ENCODE measurements around the gene CDC42BPA.

CDC42BPA gene

GRCh38 chr1:226982451-226983177 lies 335.7 kb downstream of the CDC42BPA start:
- DNase-seq (ENCODE audit: low read depth in 2 of 2, low spot score in 1 of 2): no peak

- no peak for DNase-seq (ENCODE audit: low read depth in 2 of 2, low spot score in 1 of 2)
These were observed 336.5 kb downstream of the CDC42BPA start for GRCh38 chr1:226981838-226982237.

DNA sequence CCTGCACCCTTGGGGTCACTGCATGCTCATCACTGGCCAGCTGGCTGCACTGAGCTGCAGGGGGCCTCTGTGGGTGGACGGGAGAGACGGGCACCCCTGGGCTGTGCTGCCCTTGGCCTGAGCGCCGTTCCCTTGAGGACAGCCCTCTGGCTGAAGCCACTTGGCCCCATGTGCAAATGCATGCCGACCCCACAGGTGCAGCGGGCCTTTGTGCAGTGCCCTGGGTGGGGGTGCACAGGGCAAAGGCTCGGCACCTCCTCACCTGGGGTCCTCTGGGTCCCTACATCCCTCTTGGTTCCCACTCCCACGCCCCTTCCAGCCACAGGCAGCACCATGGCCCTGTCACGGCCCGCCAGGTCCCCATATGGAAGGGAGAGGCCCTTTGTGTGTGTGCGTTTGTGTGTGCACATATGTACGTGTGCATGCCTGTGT lies 336.9 kb downstream of the CDC42BPA start:
- DNase-seq (ENCODE audit: low read depth in 2 of 2, low spot score in 1 of 2): no peak

DNA sequence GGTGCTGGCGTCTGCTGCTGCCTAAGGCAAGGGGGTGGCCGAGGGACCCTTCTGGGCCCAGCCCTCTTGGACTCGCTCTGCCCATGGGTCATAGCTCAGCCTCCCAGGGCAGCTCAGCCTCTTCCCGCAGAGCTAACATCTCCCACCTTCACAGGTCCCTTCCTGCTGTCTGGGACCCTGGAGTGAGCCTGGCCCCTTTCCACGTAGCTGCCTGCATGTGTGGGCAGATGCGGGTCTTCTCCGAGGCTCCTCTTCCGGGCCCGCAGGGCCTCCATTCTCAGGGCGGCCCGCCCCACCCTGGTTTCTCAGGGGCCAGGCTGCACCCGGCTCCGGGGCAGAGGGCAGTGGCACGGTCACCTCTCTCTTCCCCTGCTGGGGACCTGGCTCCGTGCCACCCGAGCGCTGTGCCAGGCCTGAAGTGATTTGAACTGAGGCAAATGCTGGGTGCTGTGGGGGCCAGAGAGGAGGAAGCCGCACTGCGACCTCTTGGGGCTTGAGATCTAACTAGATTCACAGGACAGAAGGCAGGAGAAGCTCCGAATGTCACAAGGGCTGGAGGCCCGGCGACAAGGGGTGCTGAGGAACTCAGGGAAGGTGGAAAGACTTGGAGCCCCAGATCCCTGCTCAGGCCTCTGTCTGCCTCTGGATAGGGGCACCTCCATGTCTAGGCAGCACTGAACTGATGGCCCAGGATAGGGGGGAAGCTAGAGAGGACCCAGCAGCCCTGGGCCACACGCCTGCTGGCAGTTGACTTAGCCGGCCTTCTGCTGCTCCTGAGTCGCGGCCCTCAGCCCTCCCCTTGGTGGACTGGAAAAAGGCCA lies 337.5 kb downstream of the CDC42BPA start:
- DNase-seq (ENCODE audit: low read depth in 2 of 2, low spot score in 1 of 2): no peak

DNA sequence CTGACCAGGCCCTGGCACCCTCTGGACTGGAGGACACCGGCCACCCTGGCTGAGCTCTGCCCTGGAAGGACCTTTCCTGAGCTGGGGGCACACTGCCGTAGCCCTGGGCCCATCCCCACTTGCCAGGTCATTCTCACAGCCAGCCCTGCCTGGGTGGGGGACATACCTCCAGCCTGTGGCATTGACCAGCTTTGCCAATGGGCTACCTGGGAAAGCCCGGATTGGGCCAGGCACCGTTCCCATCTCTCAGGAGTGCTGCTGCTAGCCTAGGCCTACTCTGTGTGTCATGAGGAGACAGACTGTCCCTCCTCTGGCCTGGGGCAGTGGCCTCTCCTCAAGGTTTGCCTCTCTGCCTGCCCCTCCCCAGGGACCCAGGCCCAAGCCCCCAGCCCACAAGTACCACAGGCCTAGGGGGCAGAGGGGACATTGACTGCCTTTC lies 338.2 kb downstream of the CDC42BPA start:
- DNase-seq (ENCODE audit: low read depth in 2 of 2, low spot score in 1 of 2): no peak

DNA sequence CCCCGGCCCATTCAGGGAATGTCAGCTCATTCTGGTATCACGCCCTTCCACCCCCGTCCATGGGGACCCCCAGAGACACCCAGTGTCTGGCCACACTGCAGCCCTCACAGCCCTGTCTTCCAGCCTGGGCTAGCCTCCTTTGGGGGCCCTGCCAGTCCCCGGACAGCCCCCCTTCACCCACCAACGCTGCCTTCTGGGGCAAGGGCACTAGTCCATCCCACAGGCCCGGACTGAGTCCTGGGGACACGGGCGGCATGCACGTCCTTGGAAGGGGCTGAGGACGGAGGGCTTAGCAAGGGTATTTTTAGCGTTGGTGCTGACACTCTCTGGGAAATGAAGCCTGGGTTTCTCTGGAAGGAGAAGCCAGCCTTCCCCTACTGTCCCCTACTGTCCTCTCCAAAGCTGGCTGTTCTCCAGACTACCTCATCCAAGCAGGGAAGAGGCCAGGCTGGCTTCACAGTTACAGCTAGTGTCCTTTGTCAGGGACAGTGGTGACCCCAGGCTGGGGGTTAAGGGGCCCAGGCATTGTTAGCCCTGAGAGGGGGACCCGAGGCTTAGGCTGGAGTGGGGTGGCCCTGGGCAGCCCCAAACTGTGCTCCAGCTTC lies 338.7 kb downstream of the CDC42BPA start:
- no peak for DNase-seq (ENCODE audit: low read depth in 2 of 2, low spot score in 1 of 2)

DNA sequence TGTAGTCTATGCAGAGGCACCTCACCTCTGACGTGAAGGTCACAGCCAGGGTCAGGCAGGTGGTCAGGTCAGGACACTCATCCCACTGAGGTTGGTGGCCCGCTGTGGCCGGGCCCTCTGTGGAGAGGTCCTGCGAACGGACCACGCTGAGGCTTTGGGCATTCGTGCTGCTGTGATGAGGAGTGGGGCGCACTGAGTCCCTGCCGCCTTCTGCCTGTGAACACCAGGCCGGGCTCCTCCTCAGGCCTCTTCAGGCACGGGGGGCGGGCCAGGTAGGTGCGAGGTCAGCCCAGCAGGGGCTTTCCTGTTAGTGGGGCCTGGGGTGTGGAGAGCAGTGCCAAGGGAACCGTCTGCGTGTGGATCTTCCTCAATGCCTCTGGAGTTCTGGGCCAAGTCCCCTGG lies 339.2 kb downstream of the CDC42BPA start:
- DNase-seq (ENCODE audit: low read depth in 2 of 2, low spot score in 1 of 2): no peak

DNA sequence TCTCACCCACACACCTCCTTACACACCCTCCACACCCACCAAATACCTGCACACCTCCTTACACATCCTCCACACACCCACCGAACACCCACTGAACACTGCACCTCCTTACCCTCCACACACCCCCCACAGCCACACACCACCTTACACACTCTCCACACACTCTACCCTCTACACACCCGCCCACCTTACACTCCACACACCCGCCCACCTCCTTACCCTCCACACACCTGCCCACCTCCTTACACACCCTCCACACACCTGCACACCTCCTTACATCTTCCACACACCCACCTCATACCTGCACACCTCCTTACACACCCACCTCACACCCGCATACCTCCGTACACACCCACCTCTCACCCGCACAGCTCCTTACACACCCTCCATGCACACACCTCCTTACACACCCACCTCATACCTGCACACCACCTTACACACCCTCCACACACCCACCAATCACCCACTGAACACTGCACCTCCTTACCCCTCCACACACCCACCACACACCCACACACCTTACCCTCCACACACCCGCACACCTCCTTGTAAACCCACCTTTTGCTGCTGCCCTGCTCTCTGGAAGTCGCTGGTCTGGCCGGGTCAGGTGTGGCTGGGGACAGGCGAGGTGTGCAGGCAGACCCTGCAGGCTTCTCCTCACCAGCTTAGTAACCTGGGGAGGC lies 339.7 kb downstream of the CDC42BPA start:
- DNase-seq (ENCODE audit: low read depth in 2 of 2, low spot score in 1 of 2): no peak

DNA sequence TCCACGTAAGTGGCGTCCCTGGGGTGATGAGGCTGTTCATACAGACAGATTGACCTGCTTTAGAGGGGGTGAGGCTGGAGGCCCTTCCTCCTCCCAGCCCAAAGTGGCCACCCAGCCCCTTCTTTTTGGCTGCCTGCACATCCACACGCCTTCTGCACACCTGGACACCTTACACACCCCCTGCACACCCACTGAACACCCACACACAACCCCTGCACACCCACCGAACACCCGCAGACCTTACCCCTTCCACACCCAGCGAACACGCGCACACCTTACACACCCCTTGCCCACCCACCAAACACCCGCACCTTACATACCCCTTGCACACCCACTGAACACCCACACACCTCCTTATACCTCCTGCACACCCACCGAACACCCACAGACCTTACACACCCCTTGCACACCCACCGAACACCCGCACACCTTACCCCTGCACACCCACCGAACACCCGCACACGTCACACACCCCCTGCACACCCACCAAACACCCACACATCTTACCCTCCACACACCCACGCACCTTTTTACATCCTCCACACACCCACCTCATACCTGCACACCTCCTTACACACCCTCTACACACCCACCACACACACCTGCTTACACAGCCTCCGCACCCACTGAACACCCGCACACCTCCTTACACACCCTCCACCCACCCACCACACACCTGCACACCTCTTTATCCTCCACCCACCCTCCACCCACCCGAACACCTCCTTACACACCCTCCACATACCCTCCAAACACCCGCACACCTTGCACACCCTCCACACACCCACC lies 340.5 kb downstream of the CDC42BPA start:
- DNase-seq (ENCODE audit: low read depth in 2 of 2, low spot score in 1 of 2): no peak

DNA sequence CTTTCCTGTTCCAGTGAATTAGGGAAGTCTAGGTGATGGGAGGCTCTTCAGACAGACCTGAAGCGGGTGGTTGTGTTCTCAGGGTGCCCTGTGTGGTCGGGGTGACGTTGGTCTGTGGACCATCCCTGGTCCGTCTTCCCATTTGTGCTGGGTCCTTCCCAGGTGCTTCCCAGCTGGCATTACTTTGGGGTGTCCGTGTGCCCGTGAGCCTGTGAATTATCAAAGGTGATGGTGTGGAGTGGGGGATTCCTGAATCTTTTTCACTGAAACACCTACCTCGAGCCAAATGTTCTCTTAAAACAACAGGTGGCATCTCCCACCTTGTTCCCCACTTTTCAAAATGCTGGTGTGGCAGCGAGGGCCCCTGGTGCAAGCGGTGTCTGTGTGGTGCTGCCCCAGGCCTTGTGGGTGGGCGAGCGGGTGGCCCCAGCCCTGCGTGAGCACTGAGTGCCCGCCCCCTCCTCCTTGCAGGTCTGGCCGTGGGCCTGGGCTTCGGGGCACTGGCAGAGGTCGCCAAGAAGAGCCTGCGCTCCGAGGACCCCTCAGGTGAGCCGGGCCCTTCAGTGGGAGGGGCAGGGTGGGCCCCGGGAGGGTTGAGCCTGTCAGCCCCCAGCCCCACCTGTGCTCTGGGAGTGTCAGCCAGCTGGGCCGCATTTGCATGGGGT lies 341.2 kb downstream of the CDC42BPA start:
- no peak for DNase-seq (ENCODE audit: low read depth in 2 of 2, low spot score in 1 of 2)

DNA sequence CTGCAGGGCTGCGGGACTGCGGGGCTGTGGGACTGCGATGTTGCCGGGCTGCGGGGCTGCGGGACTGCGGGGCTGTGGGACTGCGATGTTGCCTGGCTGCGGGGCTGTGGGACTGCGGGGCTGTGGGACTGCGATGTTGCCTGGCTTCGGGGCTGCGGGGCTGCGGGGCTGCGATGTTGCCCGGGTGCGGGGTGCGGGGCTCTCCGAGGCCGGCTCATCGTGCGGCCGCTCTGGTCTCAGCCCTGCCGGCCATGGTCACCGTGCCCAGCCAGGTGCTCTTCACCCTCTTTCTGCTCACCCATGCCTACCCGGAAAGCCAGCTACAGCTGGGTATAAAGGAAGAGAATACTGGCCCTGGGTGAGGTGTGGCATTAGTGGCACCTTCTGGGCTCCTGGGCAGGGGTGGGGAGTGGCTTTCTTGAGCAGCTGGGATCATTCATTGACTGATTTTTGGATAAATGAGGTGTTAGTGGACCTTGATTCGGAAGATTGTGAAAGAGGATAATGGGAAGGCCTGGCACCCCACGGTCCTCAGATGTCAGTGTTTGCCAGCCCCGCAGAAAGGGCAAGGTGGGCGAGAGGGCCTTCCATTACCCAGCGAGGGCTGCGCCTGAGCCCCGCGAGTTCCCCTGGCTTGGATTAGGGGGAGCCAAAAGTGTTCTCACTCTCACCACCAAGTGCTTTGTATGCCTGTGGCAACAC lies 341.9 kb downstream of the CDC42BPA start:
- no peak for DNase-seq (ENCODE audit: low read depth in 2 of 2, low spot score in 1 of 2)

- DNase-seq (ENCODE audit: low read depth in 2 of 2, low spot score in 1 of 2): no peak
These were observed 342.7 kb downstream of the CDC42BPA start for GRCh38 chr1:226975259-226976250.

- no peak for DNase-seq (ENCODE audit: low read depth in 2 of 2, low spot score in 1 of 2)
These were observed 343.6 kb downstream of the CDC42BPA start for GRCh38 chr1:226974544-226975258.

DNA sequence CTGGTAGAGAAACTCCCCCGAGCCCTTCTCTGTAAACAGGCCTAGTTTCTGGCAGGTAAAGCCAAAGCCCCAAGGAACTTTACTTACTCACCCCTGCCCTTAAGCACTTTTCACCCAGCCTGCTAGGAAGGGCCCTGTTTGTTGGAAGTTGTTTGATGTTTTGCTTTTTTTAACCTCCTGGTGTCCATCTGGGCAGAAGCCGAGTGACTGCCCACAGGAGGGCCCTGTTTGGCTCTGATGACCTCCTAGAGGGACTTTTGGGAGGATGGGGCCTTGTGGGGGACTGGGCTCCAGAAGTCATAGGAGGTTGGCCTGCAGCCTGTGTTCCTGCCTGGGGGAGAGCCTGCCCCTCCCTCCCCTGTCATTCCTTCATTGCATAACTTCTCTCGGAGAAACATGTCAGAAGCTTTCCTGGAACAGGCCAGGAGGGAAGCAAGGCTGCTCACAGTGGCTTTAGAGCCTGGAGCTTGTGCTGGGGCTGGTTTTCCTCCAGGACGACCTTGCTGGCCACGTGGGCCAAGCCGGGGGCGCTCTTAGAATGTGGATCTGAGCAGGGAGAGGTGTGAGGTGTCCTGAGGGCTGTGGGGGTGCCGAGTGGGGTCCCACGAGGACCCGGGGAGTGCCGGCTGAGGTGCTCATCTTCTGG lies 344.3 kb downstream of the CDC42BPA start:
- DNase-seq (ENCODE audit: low read depth in 2 of 2, low spot score in 1 of 2): no peak

GRCh38 chr1:226973371-226973897 lies 344.9 kb downstream of the CDC42BPA start:
- no peak for DNase-seq (ENCODE audit: low read depth in 2 of 2, low spot score in 1 of 2)

DNA sequence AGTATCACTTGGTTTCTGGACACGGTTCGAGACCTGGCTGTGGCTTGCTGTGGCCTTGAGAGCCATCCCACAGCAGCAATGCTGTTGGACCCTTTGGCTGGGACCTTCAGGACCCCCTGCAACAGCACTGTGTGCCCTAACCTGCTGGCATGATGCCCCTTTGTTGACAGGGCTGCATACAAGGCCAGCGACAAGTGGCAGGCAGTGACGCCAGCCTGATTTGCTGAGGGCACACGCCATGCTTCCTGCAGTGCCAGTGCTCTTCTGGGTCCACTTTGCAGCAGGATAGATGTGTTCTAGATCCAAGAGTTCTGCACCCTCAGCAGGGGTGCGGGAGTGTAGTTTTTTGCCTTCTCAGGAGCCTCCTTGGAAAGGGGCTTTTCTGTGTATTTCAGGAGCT lies 345.4 kb downstream of the CDC42BPA start:
- DNase-seq (ENCODE audit: low read depth in 2 of 2, low spot score in 1 of 2): no peak

GRCh38 chr1:226971765-226972164 lies 346.5 kb downstream of the CDC42BPA start:
- DNase-seq (ENCODE audit: low read depth in 2 of 2, low spot score in 1 of 2): no peak
